ENCODE results near the gene CREBRF. TPM values are rescaled to one million over a fixed set of nuclear protein-coding genes. Genes with fewer than 3 reads are reported as not detected.

CREBRF gene
- total and polyA plus RNA-seq, 9 of the 15 experiments (the other 6 are each of a cell fraction or from before 2014, with no cell fraction given): 1.1 to 4.9 (median 2.9) TPM

Small RNAs within 50 kb of the gene (small RNA-seq; reads per million reads assigned to genes)
- not detected for gene RF00019
- gene SNORA74B: 19.5 reads per million, percentile 97 among the genes with 10 or more reads in this experiment

Other genes starting within 250 kb of the CREBRF start
- gene ERGIC1, start 222.1 kb upstream of the CREBRF start, total RNA-seq (2014; rRNA removed): 20.9 and 38.1 TPM in 2 replicates
- gene ERGIC1, start 222.1 kb upstream of the CREBRF start, total RNA-seq (2014; rRNA removed; fragmentation: Illumina TruSeq; extraction: Trizol): 33.5 and 38.8 TPM in 2 replicates
- gene ERGIC1, start 222.1 kb upstream of the CREBRF start, total RNA-seq (2015; rRNA removed; fragmentation: Illumina TruSeq; extraction: Trizol): 41.9 and 42.5 TPM in 2 replicates
- 48.0 and 51.3 TPM in 2 replicates for gene ERGIC1, start 222.1 kb upstream of the CREBRF start, total RNA-seq (2021)
- 36.4 and 39.2 TPM in 2 replicates for gene ERGIC1, start 222.1 kb upstream of the CREBRF start, polyA plus RNA-seq (2011; rRNA removed)
- gene ERGIC1, start 222.1 kb upstream of the CREBRF start, polyA plus RNA-seq (2014; fragmentation: Illumina TruSeq; extraction: Trizol): 58.0 and 68.4 TPM in 2 replicates
- gene ERGIC1, start 222.1 kb upstream of the CREBRF start, polyA plus RNA-seq (2014; fragmentation: Nextera tagmentation; extraction: Ambion mirVana): 10 to 100 TPM in 1 of 2 experiments, 1 to 10 TPM in 1; 5.5 to 11.7 TPM
- 32.9 and 45.5 TPM in 2 replicates for gene ERGIC1, start 222.1 kb upstream of the CREBRF start, polyA plus RNA-seq (2014; rRNA removed)
- 67.4 and 70.7 TPM in 2 replicates for gene RPL26L1, start 96.9 kb upstream of the CREBRF start, total RNA-seq (2014; rRNA removed)
- gene RPL26L1, start 96.9 kb upstream of the CREBRF start, total RNA-seq (2014; rRNA removed; fragmentation: Illumina TruSeq; extraction: Trizol): 92.1 and 105 TPM in 2 replicates
- 82.4 and 88.9 TPM in 2 replicates for gene RPL26L1, start 96.9 kb upstream of the CREBRF start, total RNA-seq (2015; rRNA removed; fragmentation: Illumina TruSeq; extraction: Trizol)
- gene RPL26L1, start 96.9 kb upstream of the CREBRF start, total RNA-seq (2021): 63.7 and 70.8 TPM in 2 replicates
- gene RPL26L1, start 96.9 kb upstream of the CREBRF start, polyA plus RNA-seq (2011; rRNA removed): 110 and 134 TPM in 2 replicates
- gene RPL26L1, start 96.9 kb upstream of the CREBRF start, polyA plus RNA-seq (2014; fragmentation: Illumina TruSeq; extraction: Trizol): 80.2 and 96.2 TPM in 2 replicates
- gene RPL26L1, start 96.9 kb upstream of the CREBRF start, polyA plus RNA-seq (2014; fragmentation: Nextera tagmentation; extraction: Ambion mirVana): 100 to 1,000 TPM; 319 to 328 TPM
- 112 and 124 TPM in 2 replicates for gene RPL26L1, start 96.9 kb upstream of the CREBRF start, polyA plus RNA-seq (2014; rRNA removed)
- gene ATP6V0E1, start 72.6 kb upstream of the CREBRF start, total RNA-seq (2014; rRNA removed): 50.0 and 63.8 TPM in 2 replicates
- 111 and 118 TPM in 2 replicates for gene ATP6V0E1, start 72.6 kb upstream of the CREBRF start, total RNA-seq (2014; rRNA removed; fragmentation: Illumina TruSeq; extraction: Trizol)
- 108 and 112 TPM in 2 replicates for gene ATP6V0E1, start 72.6 kb upstream of the CREBRF start, total RNA-seq (2015; rRNA removed; fragmentation: Illumina TruSeq; extraction: Trizol)
- 94.1 and 95.9 TPM in 2 replicates for gene ATP6V0E1, start 72.6 kb upstream of the CREBRF start, total RNA-seq (2021)
- gene ATP6V0E1, start 72.6 kb upstream of the CREBRF start, polyA plus RNA-seq (2011; rRNA removed): 128 and 173 TPM in 2 replicates
- 128 and 132 TPM in 2 replicates for gene ATP6V0E1, start 72.6 kb upstream of the CREBRF start, polyA plus RNA-seq (2014; fragmentation: Illumina TruSeq; extraction: Trizol)
- gene ATP6V0E1, start 72.6 kb upstream of the CREBRF start, polyA plus RNA-seq (2014; fragmentation: Nextera tagmentation; extraction: Ambion mirVana): 100 to 1,000 TPM; 368 to 395 TPM
- gene ATP6V0E1, start 72.6 kb upstream of the CREBRF start, polyA plus RNA-seq (2014; rRNA removed): 82.7 and 108 TPM in 2 replicates
- gene BNIP1, start 88.2 kb downstream of the CREBRF start, total RNA-seq (2014; rRNA removed): 18.8 and 21.0 TPM in 2 replicates
- 25.8 and 26.2 TPM in 2 replicates for gene BNIP1, start 88.2 kb downstream of the CREBRF start, total RNA-seq (2014; rRNA removed; fragmentation: Illumina TruSeq; extraction: Trizol)
- 20.3 and 21.6 TPM in 2 replicates for gene BNIP1, start 88.2 kb downstream of the CREBRF start, total RNA-seq (2015; rRNA removed; fragmentation: Illumina TruSeq; extraction: Trizol)
- gene BNIP1, start 88.2 kb downstream of the CREBRF start, total RNA-seq (2021): 18.9 and 21.3 TPM in 2 replicates
- gene BNIP1, start 88.2 kb downstream of the CREBRF start, polyA plus RNA-seq (2011; rRNA removed): 30.5 and 30.6 TPM in 2 replicates
- gene BNIP1, start 88.2 kb downstream of the CREBRF start, polyA plus RNA-seq (2014; fragmentation: Illumina TruSeq; extraction: Trizol): 26.5 and 27.4 TPM in 2 replicates
- 10 to 100 TPM; 54.9 to 65.0 TPM for gene BNIP1, start 88.2 kb downstream of the CREBRF start, polyA plus RNA-seq (2014; fragmentation: Nextera tagmentation; extraction: Ambion mirVana)
- gene BNIP1, start 88.2 kb downstream of the CREBRF start, polyA plus RNA-seq (2014; rRNA removed): 23.0 and 23.2 TPM in 2 replicates
- gene NKX2-5, start 178.9 kb downstream of the CREBRF start, total RNA-seq (2014; rRNA removed): not detected in 2 replicates
- gene NKX2-5, start 178.9 kb downstream of the CREBRF start, total RNA-seq (2014; rRNA removed; fragmentation: Illumina TruSeq; extraction: Trizol): not detected in 2 replicates
- gene NKX2-5, start 178.9 kb downstream of the CREBRF start, total RNA-seq (2015; rRNA removed; fragmentation: Illumina TruSeq; extraction: Trizol): not detected in 2 replicates
- gene NKX2-5, start 178.9 kb downstream of the CREBRF start, total RNA-seq (2021): not detected in 2 replicates
- not detected in 2 replicates for gene NKX2-5, start 178.9 kb downstream of the CREBRF start, polyA plus RNA-seq (2011; rRNA removed)
- not detected in 2 replicates for gene NKX2-5, start 178.9 kb downstream of the CREBRF start, polyA plus RNA-seq (2014; fragmentation: Illumina TruSeq; extraction: Trizol)
- gene NKX2-5, start 178.9 kb downstream of the CREBRF start, polyA plus RNA-seq (2014; fragmentation: Nextera tagmentation; extraction: Ambion mirVana): not detected
- gene NKX2-5, start 178.9 kb downstream of the CREBRF start, polyA plus RNA-seq (2014; rRNA removed): not detected in 2 replicates